Measurements from ENCODE around the gene CRY1. TPM values are rescaled to one million over a fixed set of nuclear protein-coding genes. Genes with fewer than 3 reads are reported as not detected.

Gene CRY1
- total RNA-seq: 36.9 TPM

DNA sequence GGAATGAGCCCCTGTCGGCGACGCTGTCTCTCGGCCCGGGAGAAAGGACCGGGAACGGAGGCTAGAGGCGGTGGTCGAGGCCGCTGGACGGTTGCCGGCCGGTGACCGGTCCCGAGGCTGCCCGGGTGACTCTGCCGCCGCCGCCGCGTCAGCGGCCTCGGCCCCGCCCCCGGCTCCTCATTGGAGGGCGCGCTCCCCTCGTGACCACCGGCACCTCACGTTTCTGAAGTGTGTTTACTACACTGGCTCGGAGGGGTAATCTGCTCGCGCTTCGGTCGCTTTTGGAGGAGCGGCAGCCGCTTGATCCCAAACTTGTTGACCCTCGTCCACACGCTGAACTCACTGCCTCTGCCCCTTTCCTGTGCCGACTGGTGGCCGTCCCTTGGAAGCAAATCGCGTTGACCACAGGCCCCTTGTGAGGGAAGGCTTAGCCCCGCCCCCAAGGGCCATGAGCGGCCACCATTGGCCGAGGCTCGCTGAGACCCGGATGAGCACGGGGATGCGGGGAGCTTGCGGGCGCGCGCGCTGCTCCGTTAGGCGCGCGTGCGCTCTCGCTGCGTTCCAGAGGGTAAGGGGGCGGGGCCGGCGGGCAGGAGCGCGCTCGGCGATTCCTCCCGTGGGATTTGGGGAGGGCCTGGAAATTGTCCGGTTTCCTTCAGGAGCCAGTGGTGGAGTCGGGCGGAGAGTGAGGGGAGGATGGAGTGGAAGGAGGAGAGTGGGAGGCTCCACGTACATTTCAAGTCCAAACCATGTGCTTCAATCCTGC is at the start of gene CRY1:
Gene CRY1 (minus strand): TSS at position 133 of the 766 bp plus-strand sequence. CDS start 588 bp downstream, outside the sequence.

DNA sequence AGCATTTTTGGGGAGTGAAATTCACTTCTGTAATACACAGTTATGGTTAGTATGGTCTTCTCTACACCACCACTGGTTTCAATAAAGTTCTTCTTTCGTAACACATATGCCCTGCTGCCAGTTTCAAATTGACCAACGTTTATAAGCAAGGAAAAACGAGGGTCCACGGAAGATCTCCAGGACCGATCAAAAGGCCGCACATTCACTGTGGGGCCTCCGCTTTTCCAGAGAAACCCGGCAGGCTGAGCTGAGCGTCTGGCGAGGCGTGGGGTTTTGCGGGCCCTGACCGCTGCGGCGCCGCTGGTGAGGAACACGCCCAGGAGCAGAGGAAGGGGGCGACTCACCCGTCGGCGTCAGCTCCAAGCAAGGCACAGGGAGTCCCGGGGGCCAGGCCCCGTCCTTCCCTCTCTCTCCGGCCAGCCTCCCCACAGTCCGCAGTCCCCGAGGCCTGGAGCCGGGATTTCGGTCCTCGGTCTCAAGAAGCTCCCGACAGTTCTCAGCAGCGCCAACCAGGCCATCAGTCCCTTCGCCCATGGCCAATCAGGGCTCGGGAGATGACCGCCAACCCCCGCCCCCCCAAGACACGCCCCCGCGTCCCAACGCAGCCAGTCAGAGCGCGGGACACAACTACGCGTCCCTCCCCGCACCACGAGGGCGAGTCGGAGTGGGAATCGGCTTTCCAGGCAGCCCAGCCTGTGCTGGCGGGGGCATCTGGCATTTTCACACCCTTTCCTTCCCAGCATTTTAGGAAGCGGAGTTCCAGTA is 106.5 kb downstream of the CRY1 start, which contains the start of gene MTERF2:
Gene MTERF2 (minus strand): TSS at position 522 of the 765 bp plus-strand sequence. CDS start 8,432 bp downstream, outside the sequence.

DNA sequence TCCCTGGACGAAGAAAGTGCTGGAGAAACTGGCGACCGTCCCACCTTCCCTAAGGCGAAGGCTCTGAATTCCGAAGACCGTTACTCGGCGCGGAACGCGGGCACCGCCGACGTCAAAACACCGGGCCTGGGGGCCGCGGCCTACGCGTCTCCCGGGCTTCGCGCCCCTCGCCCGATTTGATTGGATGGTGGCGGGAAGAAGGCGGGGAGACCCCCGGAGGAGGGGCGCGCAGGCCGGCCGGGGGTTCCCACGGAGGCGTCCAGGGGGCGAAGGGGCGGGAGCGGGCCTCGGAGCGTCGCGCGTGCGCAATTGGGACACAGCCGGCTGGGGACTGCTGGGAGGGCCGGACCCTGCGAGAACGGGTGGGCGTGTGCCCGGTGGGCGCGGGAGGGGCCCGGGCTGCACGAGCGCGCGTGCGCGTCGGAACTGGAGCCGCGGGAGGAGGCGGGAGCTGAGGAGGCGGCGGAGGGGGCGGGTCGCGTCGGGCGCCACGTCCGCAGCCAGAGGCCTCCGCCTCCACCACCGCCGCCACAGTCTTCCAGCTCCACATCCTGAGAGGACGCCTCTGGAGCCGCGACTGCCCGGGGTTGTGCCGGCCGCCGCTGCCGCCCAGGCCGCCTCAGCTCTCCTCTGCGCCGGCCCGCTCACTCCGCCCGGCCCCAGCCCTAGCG is 137.8 kb downstream of the CRY1 start, which contains the start of gene TMEM263:
Gene TMEM263 (plus strand): TSS at position 531 of the 671 bp plus-strand sequence. CDS start 11,210 bp downstream, outside the sequence.

Other genes starting within 250 kb of the CRY1 start
- 28.5 TPM for gene TMEM263, start 137.6 kb downstream of the CRY1 start, total RNA-seq
- 20.7 TPM for gene MTERF2, start 106.4 kb downstream of the CRY1 start, total RNA-seq

Measured in parietal lobe (tissue), 1 donor.